GM15510 (cell line): Measurements from ENCODE around the gene USP46.

ENCODE experiments used
- POLR2A ChIP-seq: IDR thresholded peaks from 3 replicates; pipeline ENCODE4 v1.6.1; 2011; ENCODE audit warnings: borderline replicate concordance; ENCODE audit not compliant: insufficient read length; ENCODE audit errors: extremely low read depth

Gene USP46

DNA sequence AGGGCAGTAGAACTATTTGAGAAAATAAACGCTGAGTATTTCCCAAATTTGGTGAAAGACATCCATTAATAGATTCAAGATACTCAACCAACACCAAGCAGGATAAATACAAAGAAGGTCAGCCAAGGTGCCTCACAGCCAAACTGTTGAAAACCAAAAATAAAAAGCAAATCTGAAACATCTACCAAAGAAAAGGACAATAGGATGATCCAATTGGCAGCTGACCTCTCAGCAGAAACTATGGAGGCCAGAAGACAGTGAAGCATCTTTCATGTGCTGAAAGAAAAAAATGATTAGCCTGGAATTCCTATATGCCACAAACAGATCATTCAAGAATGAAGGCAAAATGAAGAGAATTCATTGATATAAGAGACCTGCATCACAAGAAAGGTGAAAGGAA, 44.9 kb downstream of the USP46 start:
- TF ChIP-seq POLR2A = no peak

DNA sequence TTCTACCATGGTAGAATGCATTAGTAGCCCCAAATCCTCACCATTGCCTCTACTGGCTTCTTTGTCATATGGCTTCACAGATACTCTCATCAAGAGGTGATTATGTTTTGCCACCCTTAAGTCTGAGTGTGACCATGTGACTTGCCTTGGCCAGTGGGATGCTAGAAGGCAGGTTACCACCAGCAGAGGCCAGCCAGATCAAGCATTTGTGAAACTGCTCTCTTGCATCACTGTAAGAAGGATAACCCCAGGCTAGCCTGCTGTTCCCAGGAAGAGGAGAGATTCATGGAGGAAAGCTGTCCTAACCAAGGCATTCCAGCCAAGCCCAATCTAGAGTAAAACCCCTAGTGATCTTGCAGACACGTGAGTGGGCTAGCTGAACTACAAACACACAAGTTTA, 46.8 kb downstream of the USP46 start:
- no peak for TF ChIP-seq POLR2A

DNA sequence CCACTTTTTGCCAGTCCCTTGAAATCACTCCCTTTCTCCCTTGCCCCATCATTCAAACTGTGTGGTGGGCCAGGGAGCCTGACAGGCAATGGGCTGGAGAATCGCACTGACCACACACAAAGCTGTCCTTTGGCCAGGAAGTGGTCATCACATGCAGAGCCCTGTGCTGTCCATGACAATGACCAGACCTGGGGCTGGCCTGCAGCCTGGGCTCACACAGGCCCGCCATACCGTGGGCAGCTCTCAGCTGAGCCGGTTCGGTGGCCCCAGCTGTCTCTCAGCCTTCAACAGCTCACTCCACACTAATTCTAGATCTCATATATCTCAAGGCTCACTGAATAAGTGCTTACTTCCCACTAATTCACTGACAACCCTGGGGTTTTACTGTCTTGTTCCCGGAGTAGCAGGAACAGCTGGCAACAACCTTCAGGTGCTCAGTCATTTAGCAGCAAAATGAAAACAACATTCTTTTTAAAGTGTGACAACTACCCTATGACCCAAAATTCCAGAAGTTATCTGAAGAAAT, 48.0 kb downstream of the USP46 start:
- TF ChIP-seq POLR2A = no peak

DNA sequence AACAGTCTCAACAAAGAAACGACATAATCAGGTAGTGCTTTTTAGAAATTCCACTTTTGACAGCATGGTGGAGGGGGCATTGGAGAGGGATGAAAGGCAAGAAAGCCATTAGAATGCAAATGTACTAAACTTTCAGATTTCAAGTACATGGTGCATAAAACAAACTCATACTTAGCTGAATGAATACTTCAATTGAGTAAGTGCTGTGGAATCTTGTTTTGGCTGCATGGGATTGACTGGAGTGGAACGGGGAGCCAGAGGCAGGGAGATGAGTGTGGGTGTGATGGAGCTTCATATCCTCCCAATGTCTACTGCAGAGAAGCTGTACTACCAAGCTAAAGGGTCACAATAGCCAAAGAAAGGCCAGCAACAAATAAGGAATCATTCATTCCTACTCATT, 52.4 kb downstream of the USP46 start:
- TF ChIP-seq POLR2A = no peak

DNA sequence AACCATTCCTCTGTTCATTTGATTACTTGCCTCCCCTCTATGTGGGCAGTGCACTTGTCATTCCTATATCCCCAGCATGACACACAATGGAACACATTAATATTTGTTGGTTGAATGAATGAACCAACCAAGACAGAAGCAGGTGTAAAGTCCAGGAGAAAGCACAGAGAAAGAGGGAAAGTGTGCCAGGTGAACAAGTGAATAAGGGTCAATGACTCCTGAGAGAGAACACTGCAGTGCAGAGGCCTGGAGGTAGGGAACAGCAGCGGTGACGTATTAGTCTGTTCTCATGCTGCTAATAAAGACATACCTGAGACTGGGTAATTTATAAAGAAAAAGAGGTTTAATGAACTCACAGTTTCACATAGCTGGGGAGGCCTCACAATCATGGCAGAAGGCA, 53.1 kb downstream of the USP46 start:
- no peak for TF ChIP-seq POLR2A

DNA sequence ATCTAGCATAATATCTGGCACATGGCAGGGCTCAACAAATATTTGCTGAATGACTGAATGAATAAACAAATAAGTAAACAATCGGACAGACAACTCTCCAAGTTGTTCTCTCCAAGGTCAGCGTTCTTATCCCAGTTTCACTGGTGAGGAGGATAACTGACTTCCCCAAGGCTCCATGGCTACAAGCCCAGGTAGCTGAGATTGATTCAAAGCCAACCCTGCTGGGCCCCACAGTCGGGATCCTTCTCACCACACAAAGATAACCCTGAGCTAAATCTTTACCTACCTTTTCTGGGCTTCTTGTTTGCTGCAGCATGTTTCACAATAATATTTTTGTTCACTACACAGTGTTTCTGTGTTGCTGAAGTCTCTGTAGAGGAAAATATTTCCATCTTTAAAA, 54.9 kb downstream of the USP46 start:
- no peak for TF ChIP-seq POLR2A

DNA sequence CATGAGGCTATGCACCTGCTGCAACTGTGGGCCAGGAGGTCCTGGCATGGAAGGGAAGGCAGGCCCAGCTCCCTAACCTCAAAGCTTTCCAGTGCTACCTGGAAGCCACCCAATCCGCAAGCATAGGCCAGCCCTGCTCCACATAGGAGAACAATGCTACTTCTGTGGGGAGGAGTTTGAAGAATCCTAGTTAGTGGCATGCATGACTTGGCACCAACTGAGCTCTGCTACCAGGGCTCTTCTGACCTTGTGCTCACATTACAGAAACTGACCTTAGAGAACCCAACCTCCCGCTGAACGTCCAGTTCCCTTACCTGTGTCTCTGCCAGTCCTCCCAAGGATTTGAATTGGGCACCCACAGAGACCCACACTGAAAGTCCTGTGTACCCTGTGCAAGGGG, 58.8 kb downstream of the USP46 start:
- TF ChIP-seq POLR2A = no peak

DNA sequence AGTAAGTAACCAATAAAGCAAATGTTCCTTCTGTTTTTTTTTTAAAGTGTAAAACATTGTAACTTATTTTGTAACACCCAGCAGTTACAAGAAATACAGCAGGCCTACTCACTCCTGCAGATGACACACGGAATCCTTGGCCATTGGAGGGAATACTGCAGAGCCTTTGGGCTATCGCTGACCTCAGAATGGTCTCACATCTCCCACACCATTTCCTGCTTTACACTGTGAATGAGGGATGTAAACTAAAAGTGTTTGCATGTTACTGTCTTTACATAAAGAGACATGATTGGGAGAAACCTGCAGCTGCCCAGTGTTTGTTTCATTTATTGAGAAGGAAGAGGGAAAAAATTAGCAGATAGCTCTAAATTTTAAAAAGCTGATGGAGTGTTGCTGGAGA, 64.1 kb downstream of the USP46 start:
- TF ChIP-seq POLR2A = no peak

DNA sequence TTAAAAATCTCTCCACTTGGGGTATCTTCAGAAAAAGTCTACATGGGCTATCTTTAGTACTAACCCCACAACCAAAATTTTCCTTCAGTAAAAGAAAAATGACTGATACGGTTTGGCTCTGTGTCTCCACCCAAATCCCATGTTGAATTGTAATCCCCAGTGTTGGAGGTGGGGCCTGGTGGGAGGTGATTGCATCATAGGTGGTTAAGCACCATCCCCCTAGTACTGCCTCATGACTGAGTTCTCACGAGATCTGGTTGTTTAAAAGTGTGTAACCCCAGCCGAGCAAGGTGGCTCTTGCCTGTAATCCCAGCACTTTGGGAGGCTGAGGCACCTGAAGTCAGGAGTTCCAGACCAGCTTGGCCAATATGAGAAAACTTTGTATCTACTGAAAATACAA, 66.8 kb downstream of the USP46 start:
- no peak for TF ChIP-seq POLR2A

DNA sequence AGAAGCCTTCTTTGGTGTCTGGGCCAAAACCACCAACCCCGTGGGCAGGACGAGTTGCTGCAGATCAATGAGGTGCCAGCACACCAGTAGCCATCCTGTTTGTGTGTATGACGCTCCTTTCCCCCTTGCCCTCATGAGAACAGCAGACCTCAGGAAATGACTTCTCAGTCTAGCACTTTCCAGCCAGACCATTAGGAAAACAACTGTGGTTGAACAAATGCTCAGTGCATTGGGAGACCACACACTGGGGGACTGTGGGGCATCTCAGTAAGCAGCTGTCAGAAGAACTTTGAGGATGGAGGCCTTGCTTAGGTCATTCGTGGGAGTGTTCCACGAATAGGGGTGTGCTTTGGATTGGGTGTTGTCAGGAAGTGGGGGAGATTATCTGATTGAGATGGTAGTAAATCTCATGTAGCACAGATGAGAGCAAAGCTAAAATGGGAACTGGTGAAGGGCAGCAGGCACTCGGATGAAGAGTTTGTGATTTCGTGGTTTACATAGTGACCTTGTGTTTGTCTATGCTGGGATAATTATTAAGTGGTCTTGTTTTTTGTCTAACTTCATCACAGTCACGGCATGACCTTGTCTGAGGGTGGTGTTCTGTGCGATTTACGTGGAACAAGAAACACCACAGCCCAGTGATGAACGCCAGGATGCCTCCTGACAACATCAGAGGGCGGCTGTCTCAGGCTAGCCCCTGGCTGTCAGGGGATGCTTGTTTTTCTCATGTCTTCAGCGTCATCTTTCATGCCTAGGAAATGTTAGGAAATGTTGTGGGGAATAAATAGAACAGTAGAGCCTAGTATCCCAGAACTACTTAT, 70.1 kb downstream of the USP46 start:
- TF ChIP-seq POLR2A = no peak

DNA sequence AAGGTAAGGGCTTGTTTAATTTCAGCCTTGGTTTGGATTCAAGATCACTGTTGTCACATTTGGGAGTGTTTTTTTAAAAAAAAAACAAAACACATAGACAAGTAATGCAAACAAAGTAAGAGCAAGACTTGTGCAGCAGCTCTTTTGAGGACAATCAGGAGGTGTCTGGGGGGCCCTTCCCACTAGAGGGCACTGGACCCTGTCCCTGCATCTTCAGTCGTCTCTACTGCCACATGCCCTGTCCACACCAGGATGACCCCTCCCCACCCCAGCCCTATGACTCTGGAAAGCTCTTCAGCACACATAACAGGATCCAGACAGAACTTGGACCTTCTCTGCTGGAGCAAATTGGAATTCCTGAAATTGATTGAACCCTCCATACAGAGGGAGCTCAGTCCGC, 71.0 kb downstream of the USP46 start:
- TF ChIP-seq POLR2A = no peak

DNA sequence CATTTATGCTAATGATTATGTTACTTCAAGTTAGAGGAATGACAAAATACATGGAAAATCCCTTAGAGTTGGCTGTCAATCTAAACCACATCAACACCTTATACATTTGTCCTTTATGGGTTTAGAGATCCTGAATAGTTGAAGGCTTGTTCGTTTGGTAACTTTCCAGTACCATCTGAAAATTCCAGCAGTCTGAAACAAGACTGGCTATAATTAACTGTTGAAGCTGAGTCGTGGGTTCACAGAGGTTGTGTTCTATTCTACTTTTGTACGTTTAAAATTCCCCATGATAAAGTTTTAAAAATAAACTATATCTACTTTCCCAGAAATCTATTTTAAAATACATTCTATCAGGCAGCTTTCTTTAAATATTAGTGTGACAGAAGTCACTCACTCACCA, 73.0 kb downstream of the USP46 start:
- no peak for TF ChIP-seq POLR2A

DNA sequence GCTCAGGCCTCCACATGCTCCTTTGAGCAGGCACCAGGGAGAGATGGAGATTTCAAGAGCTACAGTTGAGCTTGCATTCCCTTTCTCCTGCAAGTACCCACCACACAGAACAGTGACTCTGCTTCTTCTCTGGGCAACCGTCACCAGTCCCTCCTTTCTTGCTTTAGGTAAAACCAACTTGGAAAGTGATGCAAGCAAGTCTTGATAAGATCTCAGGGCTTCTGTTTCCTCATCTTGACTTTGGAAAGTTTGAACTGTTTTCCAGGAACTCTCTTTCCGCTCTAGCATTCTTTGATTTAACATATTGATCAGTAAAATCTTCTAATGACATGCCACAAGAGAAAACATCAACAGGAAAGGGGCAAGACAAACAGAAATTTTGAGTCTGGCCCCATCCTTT, 73.7 kb downstream of the USP46 start:
- TF ChIP-seq POLR2A = no peak

DNA sequence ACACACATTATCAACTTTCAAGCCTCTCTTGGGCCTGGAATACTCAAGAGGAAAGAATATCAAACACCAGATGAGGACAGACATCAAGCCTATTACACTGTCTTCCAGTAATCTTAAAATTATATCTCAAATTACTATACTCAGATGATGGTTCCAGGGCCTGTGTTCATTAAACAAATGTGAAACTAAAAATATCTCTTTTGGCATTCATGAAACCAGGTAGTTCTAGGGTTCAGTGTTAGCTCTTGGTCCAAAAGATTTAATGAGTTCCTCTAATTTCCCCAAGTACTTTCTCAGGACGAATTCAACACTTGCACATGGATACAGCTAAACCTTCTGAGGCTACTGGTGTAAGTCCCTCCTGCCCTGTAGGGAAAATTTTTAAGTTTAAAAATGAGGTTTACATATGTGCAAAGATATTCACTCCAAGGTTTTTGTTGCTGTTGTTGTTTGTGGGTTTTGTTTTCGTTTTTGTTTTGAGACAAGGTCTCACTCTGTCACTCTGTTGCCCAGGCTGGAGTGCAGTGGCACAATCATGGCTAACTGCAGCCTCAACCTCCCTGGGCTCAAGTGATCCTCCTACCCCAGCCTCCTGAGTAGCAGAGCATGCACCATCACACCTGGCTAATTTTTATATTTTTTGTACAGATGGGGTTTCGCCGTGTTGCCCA, 79.4 kb downstream of the USP46 start:
- TF ChIP-seq POLR2A = no peak

DNA sequence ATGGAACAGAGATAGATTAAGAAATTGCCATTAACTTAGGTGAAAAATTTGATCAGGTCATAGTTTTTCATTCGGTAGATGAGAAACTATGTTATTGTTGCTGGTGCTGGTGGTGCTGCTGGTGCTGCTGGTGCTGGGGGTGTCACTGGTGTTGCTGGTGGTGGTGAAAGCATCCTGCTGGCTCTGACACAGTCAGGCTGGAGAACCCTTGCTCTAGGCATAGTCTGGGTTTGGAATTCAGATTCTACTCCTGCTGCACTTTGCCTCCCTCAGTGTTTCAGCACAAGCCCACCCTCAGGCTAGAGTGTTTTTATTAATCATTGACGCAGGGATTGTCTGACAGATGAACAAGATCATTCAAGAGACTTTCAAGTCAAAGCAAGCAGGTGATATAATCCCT, 80.2 kb downstream of the USP46 start:
- no peak for TF ChIP-seq POLR2A

DNA sequence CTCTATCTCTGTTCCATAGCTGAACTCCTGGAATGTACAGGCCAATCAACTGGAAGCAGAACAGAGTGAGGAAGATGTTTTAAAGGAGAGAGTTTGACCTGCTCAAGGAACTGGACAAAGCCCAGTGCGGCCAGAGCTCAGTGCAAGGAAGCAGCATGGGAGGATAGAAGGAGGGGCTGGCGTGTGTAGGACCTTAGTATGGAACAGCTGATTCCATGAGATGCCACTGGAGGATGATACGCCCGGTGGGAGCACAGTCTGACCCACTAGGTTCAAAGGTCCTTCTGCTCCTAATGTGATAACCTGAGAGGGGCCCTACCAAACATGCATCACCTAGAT, 81.5 kb downstream of the USP46 start:
- TF ChIP-seq POLR2A = no peak
